Measurements from ENCODE around the gene STAT5A.
"Not testable (repeated sequence)": the region's sequence is repeated elsewhere in the genome, so short reads cannot be mapped to it uniquely, and the experiment has no call there.

Gene STAT5A

GRCh38 chr17:42287977-42288802, at the start of gene STAT5A:
Gene STAT5A (plus strand): TSS chr17:42288498. CDS start chr17:42289412, 914 bp downstream.
- peak; percentile 66 for DNase-seq (ENCODE audit: low spot score)

GRCh38 chr17:42239576-42239975, 48.7 kb upstream of the STAT5A start:
- not testable (repeated sequence) for DNase-seq (ENCODE audit: low spot score)

GRCh38 chr17:42240201-42240600, 48.1 kb upstream of the STAT5A start:
- DNase-seq (ENCODE audit: low spot score) = no peak

- DNase-seq (ENCODE audit: low spot score) = not testable (repeated sequence)
Measured at GRCh38 chr17:42240863-42241262, 47.4 kb upstream of the STAT5A start.

GRCh38 chr17:42241871-42242270, 46.4 kb upstream of the STAT5A start:
- no peak for DNase-seq (ENCODE audit: low spot score)

GRCh38 chr17:42243493-42243982, 44.8 kb upstream of the STAT5A start:
- DNase-seq (ENCODE audit: low spot score) = no peak

- DNase-seq (ENCODE audit: low spot score) = not testable (repeated sequence)
Measured at GRCh38 chr17:42244116-42244515, 44.2 kb upstream of the STAT5A start.

GRCh38 chr17:42245183-42245582, 43.1 kb upstream of the STAT5A start:
- DNase-seq (ENCODE audit: low spot score) = not testable (repeated sequence)

GRCh38 chr17:42246515-42246914, 41.8 kb upstream of the STAT5A start:
- DNase-seq (ENCODE audit: low spot score) = no peak

- DNase-seq (ENCODE audit: low spot score) = no peak
Measured at GRCh38 chr17:42247734-42248133, 40.6 kb upstream of the STAT5A start.

- no peak for DNase-seq (ENCODE audit: low spot score)
Measured at GRCh38 chr17:42248351-42249179, 39.7 kb upstream of the STAT5A start.

GRCh38 chr17:42249681-42250446, 38.4 kb upstream of the STAT5A start:
- no peak for DNase-seq (ENCODE audit: low spot score)

- DNase-seq (ENCODE audit: low spot score) = peak; percentile 14
Measured at GRCh38 chr17:42251115-42251514, 37.2 kb upstream of the STAT5A start.

- no peak for DNase-seq (ENCODE audit: low spot score)
Measured at GRCh38 chr17:42252597-42253550, 35.4 kb upstream of the STAT5A start.

GRCh38 chr17:42253578-42253977, 34.7 kb upstream of the STAT5A start:
- DNase-seq (ENCODE audit: low spot score) = no peak

GRCh38 chr17:42255445-42255844, 32.9 kb upstream of the STAT5A start:
- DNase-seq (ENCODE audit: low spot score) = no peak

GRCh38 chr17:42260318-42260717, 28.0 kb upstream of the STAT5A start:
- DNase-seq (ENCODE audit: low spot score) = no peak

GRCh38 chr17:42264366-42264765, 23.9 kb upstream of the STAT5A start:
- DNase-seq (ENCODE audit: low spot score) = not testable (repeated sequence)

- no peak for DNase-seq (ENCODE audit: low spot score)
Measured at GRCh38 chr17:42266462-42266861, 21.8 kb upstream of the STAT5A start.

- peak; percentile 96 for DNase-seq (ENCODE audit: low spot score)
Measured at GRCh38 chr17:42266918-42267766, 21.2 kb upstream of the STAT5A start.

All from SW480 (cell line).